HG03521 (cell line): Measurements from ENCODE around the gene APOBEC2.

Source experiments
- ATAC-seq: cut with Tn5 transposase; IDR thresholded peaks from one replicate; pipeline ENCODE4 v1.9.1; 2021; ENCODE audit warnings: mild to moderate bottlenecking, moderate library complexity; ENCODE audit not compliant: unreplicated experiment

The APOBEC2 gene

DNA sequence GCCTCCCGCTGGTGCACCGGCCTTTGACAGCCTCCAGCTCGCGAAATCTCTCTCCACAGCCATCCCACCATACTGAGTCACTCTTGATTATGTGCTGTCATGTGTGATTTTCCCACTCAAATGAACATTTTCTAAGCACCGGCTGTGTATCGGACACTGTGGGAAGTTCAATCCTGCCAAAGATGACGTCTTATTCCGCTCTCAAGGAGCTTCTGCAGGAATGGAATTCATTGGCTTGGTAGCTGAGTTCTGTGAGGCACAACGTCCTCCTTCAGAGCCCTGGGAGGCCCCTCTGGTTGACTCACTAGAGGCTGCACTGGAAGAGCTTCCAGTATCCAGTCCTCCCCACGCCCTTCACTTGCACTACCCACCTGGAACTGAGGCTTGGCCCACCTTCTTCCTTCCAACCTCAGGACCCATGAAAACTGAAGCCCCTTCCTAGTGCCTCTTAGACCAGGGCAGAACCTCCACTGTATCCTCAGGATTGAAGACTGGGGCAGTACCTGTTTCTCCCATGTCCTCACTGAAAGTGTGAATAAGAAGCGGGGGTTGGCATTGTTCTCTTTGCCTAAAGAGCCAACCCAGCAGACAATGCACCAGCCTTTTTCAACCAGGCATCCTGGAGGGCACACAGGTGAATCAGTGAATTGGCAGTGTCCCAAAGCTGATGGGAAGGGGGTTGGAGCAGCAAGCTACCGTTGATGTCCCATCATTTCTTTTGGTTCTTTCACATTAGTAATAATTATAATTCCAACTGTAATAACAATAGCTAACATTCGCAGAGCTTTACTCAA is 15.7 kb upstream of the APOBEC2 start:
- ATAC-seq: no peak

DNA sequence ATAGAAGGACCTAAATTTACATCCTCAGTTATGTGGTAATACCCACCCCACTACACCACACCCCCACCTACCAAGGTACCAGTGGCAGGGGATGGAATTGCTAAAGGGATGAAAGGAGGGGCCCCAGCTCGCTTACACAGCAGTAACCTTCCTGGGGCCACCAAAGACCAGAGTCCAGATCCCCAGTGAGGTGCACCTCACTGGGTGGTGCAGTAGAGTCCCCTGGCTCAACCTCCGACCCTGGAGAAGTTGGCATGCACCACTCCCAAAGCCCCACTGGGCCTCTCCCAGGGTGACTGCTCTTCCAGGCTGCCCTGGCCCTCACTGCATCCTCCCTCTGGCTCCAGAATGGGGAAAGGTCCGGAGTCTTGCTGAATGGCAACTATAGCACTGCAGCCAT is 14.8 kb upstream of the APOBEC2 start:
- ATAC-seq: no peak

DNA sequence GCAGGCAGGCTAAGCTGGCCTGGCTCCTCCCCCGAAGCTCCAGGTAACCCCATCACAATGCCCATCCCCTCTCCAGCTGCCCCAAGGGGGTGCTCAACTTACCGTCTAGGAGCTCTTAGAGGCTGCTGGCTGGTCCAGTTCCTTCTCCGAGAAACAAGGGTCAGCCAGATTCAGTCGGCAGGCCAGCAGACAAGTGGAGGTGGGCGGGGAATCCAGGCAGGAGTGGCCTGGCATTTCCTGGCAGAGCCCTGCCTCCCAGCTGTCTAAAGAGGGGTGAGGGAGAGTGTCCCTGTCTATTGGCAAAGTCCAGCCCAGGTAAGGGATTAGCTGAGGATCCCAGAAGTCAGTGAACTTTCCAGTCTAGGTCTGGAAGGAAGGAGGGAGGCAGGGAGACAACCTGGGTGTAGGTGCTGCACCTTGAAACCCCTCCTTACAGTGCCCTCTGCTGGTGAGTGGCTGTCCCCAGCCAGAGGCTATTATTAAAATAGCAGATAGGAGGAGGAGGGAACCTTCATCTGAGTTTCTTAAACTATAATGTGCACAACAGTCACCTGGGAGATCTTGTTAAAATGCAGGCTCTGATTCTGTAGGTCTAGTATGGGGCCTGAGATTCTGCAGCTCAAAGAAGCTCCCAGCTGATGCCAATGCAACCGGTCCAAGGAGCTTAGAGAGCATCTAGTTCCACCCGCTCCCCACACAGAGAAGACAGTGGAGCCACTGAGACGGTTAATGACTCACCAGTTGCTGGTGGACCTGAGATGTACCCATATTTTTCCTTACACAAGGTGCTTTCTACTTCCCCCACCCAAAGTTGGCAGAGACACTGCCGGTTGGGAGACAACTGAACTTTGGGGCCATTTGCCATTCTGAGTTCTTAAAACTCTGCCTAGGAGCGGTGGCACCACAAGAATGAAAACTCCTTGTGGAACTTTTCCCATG is 13.7 kb upstream of the APOBEC2 start, which contains the start of gene UNC5CL:
UNC5CL (minus strand) TSS at position 162 of the 939 bp plus-strand sequence. CDS start 4,147 bp downstream, outside the sequence.
- no peak for ATAC-seq

DNA sequence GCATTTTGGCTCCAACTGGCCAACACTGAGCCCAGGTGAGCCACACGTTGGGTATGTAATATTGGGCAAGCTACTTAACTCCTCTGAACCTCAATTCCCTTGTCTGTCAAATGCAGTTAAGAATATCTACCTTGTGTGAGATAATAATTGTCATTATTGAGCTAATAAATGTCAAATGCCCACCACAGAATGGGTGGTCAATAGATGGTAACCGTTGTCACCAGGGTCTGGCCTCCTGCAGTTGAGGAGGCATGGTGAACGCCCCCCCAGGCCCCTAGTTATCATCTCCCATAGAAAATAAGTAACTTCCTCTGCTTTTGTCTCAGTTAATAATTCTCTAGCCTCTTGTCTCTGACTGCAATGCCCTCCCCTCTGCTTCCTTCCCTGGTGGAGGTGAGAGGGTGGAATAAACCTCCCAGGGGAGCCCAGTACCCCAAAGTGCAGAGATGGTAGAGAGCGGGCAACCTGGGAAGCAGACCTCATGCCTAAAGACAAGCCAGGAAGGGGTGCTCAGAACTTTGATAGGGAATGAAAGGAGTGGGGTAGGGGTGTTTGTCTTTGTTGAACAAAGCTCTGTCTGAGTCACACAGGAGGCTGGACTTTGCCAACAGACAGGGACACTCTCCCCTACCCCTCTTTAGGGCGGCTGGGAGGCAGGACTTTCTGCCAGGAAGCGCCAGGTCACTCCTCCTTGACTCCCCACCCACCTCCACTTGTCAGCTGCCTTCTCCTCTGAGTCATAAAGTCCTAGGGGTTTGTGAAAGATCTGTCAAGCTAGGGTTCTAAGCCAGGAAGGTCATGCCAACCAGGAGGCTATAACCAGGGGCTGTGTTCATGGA is 12.7 kb upstream of the APOBEC2 start:
- no peak for ATAC-seq

DNA sequence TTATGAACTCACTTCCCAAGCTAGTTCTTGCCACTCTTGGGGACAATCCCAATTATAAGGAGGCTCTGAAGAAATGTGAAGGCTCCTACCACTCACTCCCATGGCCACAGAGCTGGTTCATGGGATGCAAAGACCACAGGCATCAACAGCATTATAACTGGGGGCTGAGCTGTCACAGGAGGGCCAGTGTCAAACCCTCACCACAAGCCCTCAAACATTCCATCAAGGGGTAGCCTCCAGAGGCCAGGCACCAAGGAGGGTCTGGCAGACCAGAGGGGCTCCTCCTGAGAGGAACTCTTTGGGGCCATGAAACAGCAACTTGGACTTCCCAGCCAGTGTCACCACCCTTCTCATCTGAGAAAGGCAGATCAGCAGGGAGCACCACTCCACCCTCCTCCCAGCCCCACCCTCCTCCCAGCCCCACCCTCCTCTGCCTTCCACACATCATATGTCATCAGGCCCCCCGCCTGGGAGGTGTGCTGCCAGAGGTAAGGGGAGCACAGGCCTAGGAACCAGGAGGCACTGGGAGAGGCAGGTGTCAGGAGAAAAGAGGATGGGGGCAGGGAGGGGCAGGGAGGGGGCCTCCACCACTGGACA is 12.0 kb upstream of the APOBEC2 start:
- no peak for ATAC-seq

DNA sequence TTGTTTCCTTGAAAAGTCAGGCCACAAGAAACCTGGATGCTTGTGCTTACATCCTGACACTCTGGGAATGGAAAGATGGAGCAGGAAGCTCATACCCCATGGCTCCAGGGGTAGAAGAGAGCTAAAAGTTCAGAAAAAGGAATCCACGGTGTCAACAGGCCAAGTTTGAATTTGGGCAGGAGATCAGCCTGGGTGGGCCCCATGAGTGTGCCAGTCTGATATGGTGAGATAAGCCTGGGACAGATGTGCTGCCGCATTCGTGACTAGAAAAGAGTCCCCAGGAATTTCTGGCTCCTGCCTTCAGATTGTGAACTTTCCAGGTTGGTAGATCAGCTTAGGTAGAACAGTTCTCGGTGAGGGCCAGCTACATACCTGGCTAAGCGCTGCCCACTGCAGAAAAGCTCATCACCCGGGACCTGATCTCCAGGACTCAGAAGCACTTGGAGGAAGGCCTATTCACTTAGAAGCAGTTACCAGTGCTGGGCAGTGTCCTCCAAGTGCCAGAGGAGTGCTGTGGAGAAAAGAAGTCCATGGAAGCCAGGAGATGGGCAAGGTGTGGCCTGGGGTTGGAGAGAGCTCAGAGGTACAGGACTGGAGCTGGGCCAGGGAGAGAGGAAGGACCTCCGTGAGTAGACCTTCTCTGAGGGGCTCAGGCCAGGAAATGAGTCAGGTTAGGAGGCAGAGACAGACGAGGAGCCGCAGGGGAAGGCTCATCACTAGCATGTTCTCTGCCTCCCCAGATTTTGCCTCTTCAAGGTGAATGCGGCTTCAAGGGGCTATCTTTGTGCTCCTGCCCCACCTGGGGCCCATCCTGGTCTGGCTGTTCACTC is 10.6 kb upstream of the APOBEC2 start, which contains the start of gene TSPO2:
TSPO2 (plus strand) TSS at position 242 of the 830 bp plus-strand sequence; CDS start at position 761, 519 bp downstream.
- ATAC-seq: no peak

DNA sequence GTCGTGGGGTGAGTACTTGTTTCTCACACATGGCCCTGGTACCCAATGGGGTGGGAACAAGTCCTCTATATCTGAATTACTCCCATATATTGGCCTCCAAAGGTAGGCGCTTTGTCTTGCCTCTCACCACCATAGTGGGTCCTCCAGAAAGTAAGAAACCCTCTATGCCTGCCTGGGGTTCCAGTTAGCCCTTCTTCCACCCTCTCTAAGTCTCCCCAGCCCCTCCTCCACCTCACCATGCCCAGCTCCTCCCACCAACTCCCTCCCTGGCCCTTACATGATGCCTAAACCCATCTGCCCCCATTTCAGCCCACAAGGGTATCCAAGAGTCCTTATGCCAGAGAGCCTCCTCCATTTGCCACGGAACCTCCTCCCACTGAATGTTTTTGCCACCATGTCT is 9.9 kb upstream of the APOBEC2 start:
- ATAC-seq: no peak

DNA sequence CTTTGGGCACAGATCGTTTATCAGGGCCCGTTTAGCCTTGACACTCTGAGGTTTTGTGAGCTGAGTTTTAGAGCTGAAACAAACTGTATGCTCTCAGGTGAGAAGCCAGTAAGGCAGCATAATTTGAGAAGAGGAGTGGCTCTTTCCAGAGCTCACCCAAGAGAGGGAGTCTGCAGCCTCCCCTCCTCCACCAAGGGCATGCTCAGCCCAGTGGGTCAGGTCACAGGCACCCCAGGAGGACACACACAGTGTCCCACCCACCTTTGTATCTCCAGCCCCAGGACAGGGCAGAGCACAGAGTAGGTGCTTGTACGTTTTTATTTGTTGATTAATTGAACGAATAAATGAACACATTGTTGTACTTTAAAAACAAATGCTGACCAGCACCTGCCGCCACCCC is 7.3 kb upstream of the APOBEC2 start:
- ATAC-seq: no peak

DNA sequence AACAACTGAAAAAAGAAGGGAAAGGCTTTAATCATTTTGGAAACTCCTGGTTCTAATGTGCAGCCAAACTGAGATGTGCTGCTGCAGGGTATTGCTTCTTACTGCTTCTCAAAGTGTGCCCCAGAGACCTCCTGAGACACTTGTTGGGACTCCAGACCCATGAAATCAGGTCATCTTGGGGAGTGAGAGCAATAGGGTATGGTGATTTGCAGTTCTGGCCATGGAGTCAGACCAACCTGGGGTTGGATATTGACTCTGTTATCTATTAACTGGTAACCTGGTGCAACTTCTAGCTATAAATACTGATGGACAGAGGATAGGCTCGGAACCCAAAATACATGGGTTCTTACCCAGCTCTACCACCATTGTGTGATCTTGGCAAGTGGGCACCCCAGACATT is 6.9 kb upstream of the APOBEC2 start:
- no peak for ATAC-seq

DNA sequence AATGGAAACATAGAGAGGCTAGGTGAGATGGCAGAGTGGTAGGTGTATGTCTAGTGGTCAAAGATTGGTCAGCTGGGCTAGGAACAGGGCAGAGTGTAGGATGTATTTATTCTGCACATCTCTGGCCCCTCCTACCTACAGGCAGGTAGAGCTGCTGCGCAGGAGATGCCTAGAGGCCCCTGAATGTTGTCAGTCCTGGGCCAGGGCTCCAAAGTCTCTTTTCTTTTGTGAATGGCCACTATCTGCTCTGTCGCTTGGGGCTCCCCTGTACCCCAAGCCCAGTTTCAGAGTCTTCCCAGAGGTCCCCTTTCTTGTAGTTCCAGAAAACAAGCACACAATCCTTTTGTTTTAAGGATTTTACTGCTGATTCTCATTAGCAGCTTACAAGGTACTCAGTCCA is 5.7 kb upstream of the APOBEC2 start:
- no peak for ATAC-seq

DNA sequence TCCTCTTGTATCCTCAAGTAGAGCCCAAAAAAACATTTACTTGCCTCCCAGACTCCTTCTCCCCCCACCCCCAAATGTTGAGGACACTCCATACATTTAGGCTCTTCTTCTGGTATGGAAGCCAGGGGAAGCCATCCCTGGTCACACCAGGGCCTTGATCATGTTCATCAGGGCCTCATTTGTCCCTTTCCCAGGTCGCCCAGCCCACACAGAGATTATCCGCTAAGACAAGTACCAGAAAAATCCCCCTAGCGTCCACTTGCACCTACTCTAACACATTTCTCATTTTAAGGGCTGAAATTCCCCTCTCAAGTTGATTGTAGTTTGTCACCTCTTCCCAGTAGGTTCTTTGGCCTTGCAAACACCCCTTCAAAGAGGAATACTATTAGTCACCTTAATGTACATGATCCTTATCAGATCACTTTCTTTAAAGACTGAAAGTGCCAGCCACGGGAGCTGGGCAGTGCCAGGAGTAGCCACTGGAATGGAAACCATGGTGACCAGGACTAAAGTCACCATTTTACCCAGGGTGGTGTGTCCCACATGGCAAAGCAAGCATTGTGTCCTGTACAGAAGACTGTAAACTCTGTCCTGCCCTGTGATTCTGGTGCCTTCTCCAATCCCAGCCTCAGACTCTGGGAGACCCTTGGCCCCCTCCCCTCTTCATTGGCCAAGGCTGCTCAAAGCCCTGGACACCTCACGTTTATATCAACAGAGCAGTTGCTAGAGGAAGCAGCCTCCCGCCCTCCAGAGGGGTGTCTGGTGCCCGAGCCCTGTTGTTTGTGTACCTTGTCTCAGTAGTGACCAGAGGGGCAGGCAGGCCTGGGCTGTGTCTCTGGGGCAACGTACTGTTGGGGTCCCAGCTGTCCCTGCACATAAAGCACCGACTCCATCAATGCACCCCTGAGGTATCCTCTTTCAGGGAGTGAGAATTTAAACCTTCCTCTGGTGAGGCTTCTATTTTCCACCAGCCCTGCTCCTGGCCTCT is 5.0 kb upstream of the APOBEC2 start:
- no peak for ATAC-seq

DNA sequence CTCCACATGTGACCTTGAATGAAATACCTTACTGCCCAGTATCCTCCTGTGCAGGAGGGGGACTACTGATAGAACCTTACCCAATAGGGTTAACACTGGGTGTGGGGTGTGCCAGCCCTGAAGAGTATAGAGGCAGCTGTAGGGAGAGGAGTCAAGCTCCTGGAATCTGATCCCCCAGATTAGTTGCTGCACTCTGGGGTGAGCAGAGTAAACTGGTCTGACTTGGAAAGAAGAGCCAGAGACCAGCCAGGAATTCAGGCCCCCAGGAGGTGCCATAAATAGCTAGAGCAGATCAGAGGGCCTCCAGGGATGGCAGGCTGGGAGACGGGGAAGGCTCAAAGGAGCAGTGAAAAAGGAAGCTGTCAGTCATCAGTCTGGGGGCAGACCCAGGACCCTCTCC is 3.5 kb upstream of the APOBEC2 start:
- no peak for ATAC-seq

DNA sequence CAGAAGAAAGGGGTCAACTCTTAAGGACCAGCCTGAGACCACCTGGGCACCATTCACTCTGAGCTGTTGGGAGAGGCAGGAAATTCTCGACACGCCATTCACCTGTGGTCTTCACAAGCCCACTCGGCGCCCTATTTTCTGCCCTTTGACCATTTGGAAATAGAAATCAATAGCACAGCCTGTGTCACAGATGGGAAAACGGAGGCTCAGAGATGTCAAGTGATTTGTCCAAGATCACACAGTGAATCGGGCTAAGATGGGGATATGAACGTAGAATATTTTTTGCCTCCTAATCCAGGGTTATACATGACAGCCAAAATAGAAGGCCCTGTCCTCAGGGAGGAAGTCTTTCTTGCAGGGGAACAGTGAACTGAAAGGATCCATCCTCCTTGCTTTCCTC is 3.0 kb upstream of the APOBEC2 start:
- no peak for ATAC-seq

DNA sequence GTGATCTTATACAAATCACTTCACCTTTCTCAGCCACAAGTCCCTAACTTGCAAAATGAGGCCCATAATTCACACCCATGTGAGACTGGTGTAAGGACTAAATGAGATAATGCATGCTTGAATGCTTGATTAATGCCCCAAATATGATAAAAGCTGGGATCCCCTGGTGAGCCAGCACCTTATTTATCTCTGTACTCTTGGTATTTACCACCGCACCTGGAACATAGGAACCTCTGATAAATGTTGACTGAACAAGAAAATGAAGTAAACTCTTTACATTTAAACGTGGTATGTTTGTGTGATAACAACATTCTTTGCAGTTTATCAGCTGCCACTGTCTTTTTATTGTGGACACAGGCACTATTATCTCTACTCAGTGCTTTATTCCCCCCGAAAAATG is 2.5 kb upstream of the APOBEC2 start:
- ATAC-seq: no peak

DNA sequence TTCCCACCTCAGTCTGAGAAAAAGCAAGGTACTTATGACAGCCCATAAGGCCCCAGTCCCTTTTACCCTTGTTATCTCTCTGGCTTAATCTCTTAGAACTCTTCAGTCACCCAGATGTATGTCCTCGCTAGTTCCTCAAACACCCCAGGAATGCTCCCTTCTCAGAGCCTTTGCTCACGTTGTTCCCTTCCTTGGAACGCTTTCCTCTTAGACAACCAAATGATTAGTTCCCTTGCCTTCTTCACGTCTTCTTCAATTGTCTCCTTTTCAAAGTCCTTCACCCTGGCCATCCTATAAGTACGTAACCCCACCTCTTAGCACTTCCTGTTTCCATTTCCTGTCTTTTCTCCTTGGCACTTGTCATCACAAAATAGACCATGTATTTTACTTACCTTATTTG is 1.1 kb upstream of the APOBEC2 start:
- ATAC-seq: no peak

DNA sequence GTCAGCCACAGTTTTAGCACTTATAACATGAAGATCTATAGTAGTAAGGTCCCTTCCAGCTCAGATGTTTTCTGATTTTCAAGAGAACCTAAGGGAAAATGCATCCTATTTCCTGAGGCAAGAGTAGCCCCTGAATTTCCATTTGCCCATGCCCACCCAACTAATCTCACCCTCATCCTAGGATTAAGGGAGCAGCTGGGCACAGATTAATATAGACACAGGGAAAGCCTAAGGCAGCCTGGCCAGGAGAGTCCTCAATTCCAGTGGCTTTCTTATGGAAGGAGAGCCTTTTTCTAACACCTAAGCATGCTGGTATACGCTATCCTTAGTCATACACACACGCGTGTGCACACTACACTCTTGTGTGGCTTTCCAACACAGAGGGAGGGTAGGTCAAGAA is 1.5 kb downstream of the APOBEC2 start:
- ATAC-seq: no peak

DNA sequence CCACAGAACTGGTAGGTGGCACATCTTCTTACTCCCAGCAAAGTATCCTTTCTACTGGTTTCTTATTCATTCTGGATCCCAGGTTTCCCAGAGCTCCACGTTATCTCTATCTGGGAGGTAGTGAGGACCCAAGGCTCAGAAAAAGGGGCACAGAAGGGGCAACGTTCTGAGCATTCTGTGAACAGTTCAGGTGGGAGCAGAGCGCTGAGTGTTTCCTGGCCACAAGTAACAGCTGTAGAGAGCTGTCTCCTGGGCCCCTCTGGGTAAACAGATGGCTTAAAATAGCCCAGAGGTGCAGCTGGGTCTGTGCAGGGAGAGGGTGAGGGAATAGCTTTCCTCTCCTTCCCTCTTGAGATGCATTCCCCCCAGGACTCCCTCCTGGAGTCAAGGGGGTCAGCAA is 2.1 kb downstream of the APOBEC2 start:
- ATAC-seq: no peak

DNA sequence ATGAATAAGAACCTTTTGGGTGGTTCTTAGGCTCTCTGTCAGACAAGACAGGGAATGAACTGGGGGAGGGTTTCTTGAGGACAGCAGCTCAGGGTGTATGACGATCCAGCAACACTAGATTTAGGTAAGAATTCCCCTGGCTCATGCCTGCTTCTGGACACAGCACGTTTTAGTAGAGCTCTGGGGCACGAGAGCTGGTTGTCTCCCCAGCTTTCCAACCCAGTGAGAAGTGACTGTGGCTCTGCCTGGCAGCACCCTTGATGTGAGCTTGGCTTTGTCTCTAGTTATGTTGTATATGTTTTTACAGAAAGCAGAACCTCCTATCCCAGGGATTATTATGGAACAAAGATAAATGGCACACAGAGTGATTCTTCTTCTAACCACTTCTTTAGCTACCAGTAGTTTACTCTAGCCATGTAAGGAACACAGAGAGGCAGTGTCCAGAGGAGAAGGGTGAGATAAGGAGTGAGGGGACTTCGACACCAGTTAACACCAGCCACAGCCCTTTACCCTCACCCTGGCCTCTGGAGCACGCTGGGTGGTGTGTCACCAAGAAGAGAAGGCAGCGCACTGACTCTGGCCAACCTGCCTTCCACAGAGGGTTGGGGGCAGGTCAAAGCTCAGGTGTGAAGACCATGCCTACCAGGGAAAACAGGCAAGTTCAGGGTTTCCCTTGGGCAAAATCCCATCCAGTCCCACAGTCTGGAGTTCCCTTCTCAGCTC is 3.9 kb downstream of the APOBEC2 start:
- no peak for ATAC-seq
